Sigmoid colon (tissue), 4 donors: ENCODE results near the gene MMP13.

ENCODE experiments used
- CTCF ChIP-seq, 4 experiments: fragments of 450-650 bp in 3 of 4; fragments of 200-600 bp in 1 of 4; IDR thresholded peaks; one replicate each; pipeline ENCODE4 v1.5.1; 2016 to 2019; ENCODE audit warnings: antibody characterized with exemption in 4 of 4, mild to moderate bottlenecking in 3 of 4, moderate library complexity in 2 of 4
- EP300 ChIP-seq, 4 donors: sonication (generic); formaldehyde crosslinking; IDR thresholded peaks; one replicate each; pipeline ENCODE4 v1.6.1; 2017; ENCODE audit warnings: antibody characterized with exemption in 4 of 4
- POLR2A ChIP-seq, 2 donors: fragments of 450-650 bp; IDR thresholded peaks; one replicate each; pipeline ENCODE4 v1.6.1; 2016; ENCODE audit warnings: antibody characterized with exemption in 2 of 2, mild to moderate bottlenecking in 2 of 2, moderate library complexity in 2 of 2
- POLR2AphosphoS5 ChIP-seq, 4 donors: sonication (generic); formaldehyde crosslinking; IDR thresholded peaks; one replicate each; pipeline ENCODE4 v1.6.1; 2017; ENCODE audit warnings: antibody characterized with exemption in 4 of 4

- no peak for TF ChIP-seq CTCF (IDR thresholded peaks at IDR 0.05)
- no peak for TF ChIP-seq POLR2A (IDR thresholded peaks at IDR 0.05)
- TF ChIP-seq EP300 (IDR thresholded peaks at IDR 0.05): no peak
- no peak for TF ChIP-seq POLR2AphosphoS5 (IDR thresholded peaks at IDR 0.05)
Measured at GRCh38 chr11:102926961-102927623, 28.4 kb downstream of the MMP13 start.
